GM21619 (cell line): ENCODE results near the gene INTS1.

Source experiments
- ATAC-seq: cut with Tn5 transposase; IDR thresholded peaks from one replicate; pipeline ENCODE4 v1.9.1; 2021; ENCODE audit not compliant: unreplicated experiment

The INTS1 gene

GRCh38 chr7:1509226-1509625 is 5.0 kb upstream of the INTS1 start:
- ATAC-seq: no peak

GRCh38 chr7:1508277-1508758 is 4.1 kb upstream of the INTS1 start:
- no peak for ATAC-seq

GRCh38 chr7:1505731-1506550 is 1.8 kb upstream of the INTS1 start:
- no peak for ATAC-seq

GRCh38 chr7:1503390-1503789 is 799 bp downstream of the INTS1 start:
- no peak for ATAC-seq

GRCh38 chr7:1502845-1503244 is 1.3 kb downstream of the INTS1 start:
- no peak for ATAC-seq

GRCh38 chr7:1501487-1502270 is 2.5 kb downstream of the INTS1 start:
- no peak for ATAC-seq

GRCh38 chr7:1500064-1500807 is 4.0 kb downstream of the INTS1 start:
- ATAC-seq: no peak

- no peak for ATAC-seq
Measured at GRCh38 chr7:1499367-1500029, 4.7 kb downstream of the INTS1 start.

- ATAC-seq: no peak
Measured at GRCh38 chr7:1498370-1499305, 5.6 kb downstream of the INTS1 start.

GRCh38 chr7:1497293-1497927 is 6.8 kb downstream of the INTS1 start:
- no peak for ATAC-seq

GRCh38 chr7:1496531-1497292 is 7.5 kb downstream of the INTS1 start:
- no peak for ATAC-seq

- ATAC-seq: no peak
Measured at GRCh38 chr7:1495564-1496242, 8.5 kb downstream of the INTS1 start.

GRCh38 chr7:1494866-1495563 is 9.2 kb downstream of the INTS1 start:
- no peak for ATAC-seq

GRCh38 chr7:1494447-1494846 is 9.7 kb downstream of the INTS1 start:
- ATAC-seq: no peak

- ATAC-seq: no peak
Measured at GRCh38 chr7:1493571-1493970, 10.6 kb downstream of the INTS1 start.

GRCh38 chr7:1493129-1493528 is 11.1 kb downstream of the INTS1 start:
- no peak for ATAC-seq

- ATAC-seq: no peak
Measured at GRCh38 chr7:1492640-1493039, 11.5 kb downstream of the INTS1 start.
